Nucleus accumbens (tissue), 56 donors: ENCODE data around the gene GPHA2.
"Not testable (repeated sequence)": the region's sequence is repeated elsewhere in the genome, so short reads cannot be mapped to it uniquely, and the experiment has no call there.

ENCODE experiments used
- DNase-seq, 56 donors: peaks; one replicate each; lab custom pipeline; 2025; lab: John Stamatoyannopoulos, UW

Gene GPHA2, protein sequence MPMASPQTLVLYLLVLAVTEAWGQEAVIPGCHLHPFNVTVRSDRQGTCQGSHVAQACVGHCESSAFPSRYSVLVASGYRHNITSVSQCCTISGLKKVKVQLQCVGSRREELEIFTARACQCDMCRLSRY

DNA sequence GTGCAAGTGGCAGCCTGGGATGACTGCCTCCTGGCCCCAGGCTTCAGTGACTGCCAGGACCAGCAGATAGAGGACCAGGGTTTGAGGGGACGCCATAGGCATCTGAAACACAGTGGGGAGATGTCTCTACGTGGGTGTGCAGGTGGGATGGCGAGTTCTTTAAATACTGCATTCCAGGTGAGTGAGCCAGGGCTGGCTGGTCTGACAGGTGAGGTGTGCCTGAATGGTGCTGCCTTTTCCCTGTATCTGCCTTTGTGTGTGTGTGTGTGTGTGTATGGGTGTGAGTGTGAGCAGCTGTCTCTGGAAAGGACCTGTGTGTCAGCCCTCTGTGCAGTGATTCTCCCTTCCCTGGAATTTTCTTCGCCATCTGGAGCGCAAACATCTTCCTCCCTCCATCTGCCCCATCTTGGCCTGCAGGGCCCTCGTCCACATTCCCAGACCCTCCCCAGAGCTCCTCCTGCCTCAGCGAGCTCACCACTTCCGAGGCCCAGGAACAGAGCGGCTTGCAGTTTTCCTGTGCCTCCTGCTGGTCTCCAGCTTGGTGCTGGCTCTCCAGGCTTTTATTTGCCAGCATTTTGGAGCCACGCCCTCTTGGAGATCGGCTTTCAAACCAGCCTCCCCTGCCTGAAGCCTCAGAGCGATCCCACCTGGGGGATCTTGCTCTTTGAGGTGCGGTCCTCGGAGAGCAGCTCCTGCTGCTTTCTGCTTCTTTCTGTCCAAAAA lies at the start of gene GPHA2:
GPHA2 (minus strand) TSS at position 535 of the 723 bp plus-strand sequence; CDS start at position 102, 433 bp downstream.
- DNase-seq, result no peak

DNA sequence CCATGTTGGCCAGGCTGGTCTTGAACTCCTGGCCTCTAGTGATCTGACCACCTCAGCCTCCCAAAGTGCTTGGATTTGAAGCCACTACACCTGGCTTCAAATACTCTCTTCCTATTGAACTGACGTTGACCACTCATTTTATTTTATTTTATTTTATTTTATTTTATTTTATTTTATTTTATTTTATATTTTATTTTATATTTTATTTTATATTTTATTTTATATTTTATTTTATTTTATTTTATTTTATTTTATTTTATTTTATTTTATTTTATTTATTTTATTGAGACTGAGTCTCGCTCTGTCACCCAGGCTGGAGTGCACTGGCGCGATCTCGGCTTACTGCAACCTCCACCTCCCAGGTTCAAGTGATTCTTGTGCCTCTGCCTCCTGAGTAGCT lies 47.6 kb upstream of the GPHA2 start:
- not testable (repeated sequence) for DNase-seq

GRCh38 chr11:64976651-64977050 lies 41.0 kb upstream of the GPHA2 start:
- no peak for DNase-seq

GRCh38 chr11:64974124-64974523 lies 38.4 kb upstream of the GPHA2 start:
- no peak for DNase-seq

- DNase-seq, result peak in 46 of 56 donors; percentile 3 to 76 (median 36)
Observed at GRCh38 chr11:64971421-64972233, 35.9 kb upstream of the GPHA2 start, which contains the start of gene MAJIN. MAJIN (minus strand) TSS chr11:64972108; CDS start chr11:64959405, 12,703 bp downstream.

GRCh38 chr11:64970731-64971151 lies 35.0 kb upstream of the GPHA2 start:
- DNase-seq, result peak in 8 of 56 donors; percentile 2 to 26 (median 8)

DNA sequence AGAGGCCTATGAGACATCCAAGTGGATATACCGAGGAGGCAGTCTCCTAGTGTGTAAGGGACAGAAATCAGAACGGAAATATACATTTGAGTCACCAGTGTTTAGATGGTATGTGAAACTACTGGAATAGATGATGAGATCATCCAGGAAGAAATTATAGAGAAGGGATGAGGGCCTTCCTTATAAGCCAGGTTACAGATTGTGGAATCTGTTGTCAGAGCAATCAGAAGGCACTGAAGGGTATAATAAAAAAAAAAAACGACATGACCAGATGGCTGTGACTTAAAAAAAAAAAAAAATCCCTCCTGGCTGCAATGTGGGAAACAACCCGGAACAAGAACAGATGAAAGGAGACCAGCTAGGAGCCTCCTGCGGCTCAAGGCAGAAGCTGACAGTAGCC lies 33.5 kb upstream of the GPHA2 start:
- no peak for DNase-seq

DNA sequence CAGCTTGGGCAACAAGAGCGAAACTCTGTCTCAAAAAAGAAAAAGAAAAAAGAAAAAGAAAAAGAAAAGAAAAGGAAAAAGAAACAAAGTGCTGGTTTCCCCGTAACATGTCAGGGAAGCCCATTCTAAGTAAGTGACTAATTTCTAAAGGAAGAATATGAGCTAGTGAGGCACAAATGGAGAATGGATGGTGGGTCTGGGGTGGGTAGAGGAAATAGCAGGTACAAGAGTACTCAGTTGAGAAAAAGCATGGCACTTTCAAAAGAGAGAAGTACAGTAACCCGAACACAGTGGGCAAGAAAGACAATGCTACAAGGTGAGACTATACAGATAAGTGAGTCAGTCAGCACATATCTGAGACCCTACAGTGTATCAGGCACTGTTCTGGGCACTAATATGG lies 31.7 kb upstream of the GPHA2 start:
- DNase-seq, result no peak

GRCh38 chr11:64963072-64963631 lies 27.5 kb upstream of the GPHA2 start:
- DNase-seq, result no peak

DNA sequence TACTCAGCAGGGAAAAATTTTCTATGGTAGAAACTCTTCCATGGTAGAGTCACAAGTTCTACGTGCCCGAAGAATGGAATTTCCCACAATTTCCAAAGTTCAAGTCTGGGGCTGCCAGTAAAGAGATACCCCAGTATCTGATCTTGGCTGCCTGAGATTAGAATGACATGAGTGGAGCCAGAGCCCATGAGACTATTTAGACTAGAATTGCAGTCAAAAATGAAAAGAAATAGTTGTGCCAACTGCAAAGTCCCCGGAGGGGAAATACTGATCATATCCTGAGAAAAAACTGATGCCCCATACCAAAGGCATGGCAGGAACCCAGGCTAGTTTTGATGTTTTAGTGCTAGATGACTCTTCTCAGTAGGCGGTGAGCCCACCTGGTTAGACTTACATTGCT lies 25.0 kb upstream of the GPHA2 start:
- no peak for DNase-seq

GRCh38 chr11:64959498-64959897 lies 23.8 kb upstream of the GPHA2 start:
- DNase-seq, result no peak

DNA sequence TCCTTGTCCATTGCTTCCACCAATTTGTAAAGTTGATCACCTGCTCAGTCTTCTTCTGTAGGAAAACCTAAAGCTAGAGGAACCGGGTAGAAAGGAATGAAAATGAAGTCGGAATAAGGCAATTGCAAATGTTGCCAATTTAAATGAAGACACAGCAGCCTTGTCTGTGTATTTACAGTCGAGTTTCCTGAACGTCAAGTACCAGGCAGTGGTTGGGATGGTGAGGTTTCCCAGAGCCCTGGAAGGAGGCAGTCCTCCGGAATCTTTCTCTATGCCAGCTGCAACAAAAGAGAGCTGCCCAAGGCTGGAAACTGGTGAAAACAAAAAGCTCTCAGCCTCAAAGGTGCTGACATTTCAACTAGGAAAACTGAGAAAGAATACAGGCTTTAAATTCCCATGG lies 18.5 kb upstream of the GPHA2 start:
- DNase-seq, result no peak

DNA sequence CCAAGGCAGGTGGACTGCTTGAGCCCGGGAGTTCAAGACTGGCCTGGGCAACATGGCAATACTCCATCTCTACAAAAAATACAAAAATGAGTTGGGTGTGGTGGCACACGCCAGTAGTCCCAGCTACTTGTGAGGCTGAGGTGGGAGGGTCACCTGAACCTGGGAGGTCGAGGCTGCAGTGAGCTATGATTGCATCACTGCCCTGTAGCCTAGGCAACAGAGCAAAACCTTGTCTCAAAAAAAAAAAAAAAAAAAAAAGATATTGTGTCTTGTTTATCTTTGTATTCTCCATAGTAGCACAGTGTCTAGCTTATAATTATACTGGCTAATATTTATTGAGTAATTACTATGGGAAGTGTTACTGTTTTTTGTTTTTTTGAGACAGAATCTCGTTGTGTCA lies 15.8 kb upstream of the GPHA2 start:
- no peak for DNase-seq

DNA sequence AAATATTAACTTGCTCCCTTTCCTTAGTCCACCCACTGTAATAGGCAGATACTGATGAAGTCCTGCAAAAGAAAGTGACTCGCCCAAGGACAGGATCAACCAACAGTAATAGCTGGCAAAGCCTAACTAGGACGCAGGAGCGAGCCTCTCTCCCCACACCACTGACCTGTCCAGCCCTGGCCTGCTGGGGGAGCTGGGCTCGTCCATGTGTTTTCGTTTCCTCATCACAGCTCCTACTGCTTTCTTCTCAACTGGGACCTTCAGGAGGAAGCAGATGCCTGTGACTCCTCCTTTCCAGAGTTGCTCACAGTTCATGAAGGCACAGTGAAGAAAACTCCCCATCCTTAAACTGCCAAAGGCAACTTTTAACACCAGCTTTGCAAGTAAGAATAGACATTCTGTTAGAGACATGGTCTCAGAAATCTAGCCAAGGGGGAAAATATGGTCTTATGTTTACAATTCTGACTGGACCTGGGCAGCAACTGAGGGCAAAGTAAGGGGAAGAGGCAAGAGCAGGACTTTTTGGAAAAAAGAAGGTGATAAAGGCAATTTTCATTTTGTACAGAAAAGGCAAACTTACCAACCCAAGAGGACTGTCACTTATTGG lies 11.6 kb upstream of the GPHA2 start:
- DNase-seq, result no peak

GRCh38 chr11:64936539-64936938 lies 846 bp upstream of the GPHA2 start:
- no peak for DNase-seq

DNA sequence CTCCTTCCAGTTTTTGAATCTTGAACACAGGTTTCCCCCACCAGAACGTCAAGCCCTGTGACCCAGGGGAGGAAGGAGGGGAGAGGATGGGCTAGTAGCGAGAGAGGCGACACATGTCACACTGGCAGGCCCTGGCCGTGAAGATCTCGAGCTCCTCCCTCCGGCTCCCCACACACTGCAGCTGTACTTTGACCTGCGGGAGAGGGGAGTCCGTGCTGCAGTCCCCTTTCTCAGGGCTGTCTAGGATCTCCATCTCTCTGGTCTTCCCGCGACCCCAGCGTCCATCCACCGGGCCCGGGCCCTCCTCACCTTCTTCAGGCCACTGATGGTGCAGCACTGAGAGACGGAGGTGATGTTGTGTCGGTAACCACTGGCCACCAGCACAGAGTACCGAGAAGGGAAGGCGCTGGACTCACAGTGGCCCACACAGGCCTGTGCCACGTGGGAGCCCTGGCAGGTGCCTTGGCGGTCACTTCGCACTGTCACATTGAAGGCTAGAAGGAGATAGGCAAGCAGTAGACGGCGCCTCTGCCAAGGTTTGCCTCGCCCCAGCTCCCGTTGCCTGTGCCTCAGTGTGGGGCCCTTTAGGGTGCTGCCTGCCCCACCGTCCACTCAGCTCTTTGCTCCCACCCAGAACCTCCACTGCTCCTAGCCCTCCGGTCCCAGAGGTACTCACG lies 873 bp downstream of the GPHA2 start:
- no peak for DNase-seq

DNA sequence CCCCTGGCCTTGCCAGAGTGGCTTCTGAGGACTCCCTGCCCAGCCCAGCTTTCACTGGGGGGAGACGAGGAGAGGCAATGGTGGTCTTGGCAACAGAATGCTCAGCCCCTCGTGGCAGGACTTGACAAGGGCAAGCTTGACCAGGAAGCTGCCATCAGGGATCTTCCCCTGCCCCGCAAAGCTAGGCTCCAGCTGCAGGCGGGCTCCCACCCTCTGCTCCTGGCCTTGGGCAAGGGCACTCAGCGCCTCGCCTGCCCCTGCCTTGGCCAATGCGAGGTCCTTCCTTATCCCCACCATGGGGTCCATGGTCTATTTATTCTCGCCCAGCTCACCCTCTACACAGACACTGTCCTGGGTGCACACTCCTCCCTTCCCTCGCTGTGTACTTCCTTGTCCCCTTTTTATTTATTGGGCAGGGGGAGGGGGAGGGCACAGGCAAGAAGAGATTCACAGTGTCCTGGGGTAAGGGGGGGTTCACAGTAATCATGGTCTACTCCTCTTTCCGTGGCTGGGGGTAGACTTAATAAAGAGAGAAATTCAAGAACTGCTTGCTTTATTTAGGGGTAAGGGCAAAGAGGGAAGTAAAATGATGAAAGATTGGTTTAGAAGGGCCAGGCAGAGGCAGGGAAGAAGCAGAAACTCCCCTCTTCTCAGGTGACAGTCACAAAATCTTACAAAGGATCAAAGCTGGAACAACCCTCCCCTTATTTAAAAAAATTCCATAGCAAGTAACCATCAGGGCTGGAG lies 1.6 kb downstream of the GPHA2 start:
- no peak for DNase-seq

- peak in 1 of 56 donors; percentile 66 for DNase-seq
Observed at GRCh38 chr11:64933213-64933934, 2.3 kb downstream of the GPHA2 start.

- DNase-seq, result no peak
Observed at GRCh38 chr11:64932324-64932723, 3.4 kb downstream of the GPHA2 start.
